ENCODE data around the gene ESRRB.

The ESRRB gene

GRCh38 chr14:76408877-76409276 is 32.9 kb downstream of the ESRRB start:
- no peak for DNase-seq

GRCh38 chr14:76412501-76412900 is 36.6 kb downstream of the ESRRB start:
- DNase-seq: no peak

GRCh38 chr14:76413106-76413961 is 37.4 kb downstream of the ESRRB start:
- DNase-seq: no peak

- no peak for DNase-seq
Observed at GRCh38 chr14:76413962-76414600, 38.1 kb downstream of the ESRRB start.

GRCh38 chr14:76419399-76419798 is 43.5 kb downstream of the ESRRB start:
- no peak for DNase-seq

GRCh38 chr14:76420827-76421226 is 44.9 kb downstream of the ESRRB start:
- no peak for DNase-seq

GRCh38 chr14:76421662-76422061 is 45.7 kb downstream of the ESRRB start:
- no peak for DNase-seq

- DNase-seq: no peak
Observed at GRCh38 chr14:76422662-76423061, 46.7 kb downstream of the ESRRB start.

GRCh38 chr14:76423534-76423933 is 47.6 kb downstream of the ESRRB start:
- no peak for DNase-seq

- no peak for DNase-seq
Observed at GRCh38 chr14:76424359-76424758, 48.4 kb downstream of the ESRRB start.

- DNase-seq: no peak
Observed at GRCh38 chr14:76426161-76426696, 50.3 kb downstream of the ESRRB start.

GRCh38 chr14:76428611-76429010 is 52.7 kb downstream of the ESRRB start:
- no peak for DNase-seq

- DNase-seq: no peak
Observed at GRCh38 chr14:76430017-76430416, 54.1 kb downstream of the ESRRB start.

- no peak for DNase-seq
Observed at GRCh38 chr14:76430475-76430980, 54.6 kb downstream of the ESRRB start.

GRCh38 chr14:76431538-76431937 is 55.6 kb downstream of the ESRRB start:
- no peak for DNase-seq

- DNase-seq: no peak
Observed at GRCh38 chr14:76432827-76433752, 57.2 kb downstream of the ESRRB start.

GRCh38 chr14:76434220-76434619 is 58.3 kb downstream of the ESRRB start:
- no peak for DNase-seq

GRCh38 chr14:76439237-76439775 is 63.4 kb downstream of the ESRRB start:
- no peak for DNase-seq

GRCh38 chr14:76446486-76446885 is 70.5 kb downstream of the ESRRB start:
- DNase-seq: no peak

- DNase-seq: no peak
Observed at GRCh38 chr14:76446921-76447320, 71.0 kb downstream of the ESRRB start.

GRCh38 chr14:76450476-76450875 is 74.5 kb downstream of the ESRRB start:
- no peak for DNase-seq

- no peak for DNase-seq
Observed at GRCh38 chr14:76456200-76456599, 80.3 kb downstream of the ESRRB start.
